Measurements from ENCODE around the gene CD80. TPM values are rescaled to one million over a fixed set of nuclear protein-coding genes. Genes with fewer than 3 reads are reported as not detected.

The CD80 gene
- total and polyA plus RNA-seq, 3 experiments from 2014 or later: 0.91 to 17.9 (median 16.8) TPM

- Mint-ChIP-seq H3K27me3 (no peaks in the 10 kb centered on the region), H3K9me3 (no peaks in the 10 kb centered on the region), H3K4me1 (no peaks in the 10 kb centered on the region), H3K27ac (no peak overlapping the region), H3K4me3 (no peak overlapping the region), H3K36me3 (no peaks in the 10 kb centered on the region)
- CTCF ChIA-PET: no interaction called here
- no peaks in the 10 kb centered on the region for H3K4me1 ChIP-seq (ENCODE audit: insufficient read depth, low read length)
- POLR2A ChIA-PET: no interaction called here
- DNase-seq: no peak
- H3K27ac ChIP-seq (ENCODE audit: low read depth, low read length): no peak overlapping the region
- H3K27me3 ChIP-seq (ENCODE audit: insufficient read depth, low read length, poor library complexity, severe bottlenecking): no peaks in the 10 kb centered on the region
- no peaks in the 10 kb centered on the region for H3K36me3 ChIP-seq (ENCODE audit: insufficient read depth, low read length)
- no peaks in the 10 kb centered on the region for H3K9me3 ChIP-seq (ENCODE audit: low read length)
- H3K4me3 ChIP-seq (ENCODE audit: low read length): no peak overlapping the region
These were observed 22.7 kb downstream of the CD80 start for GRCh38 chr3:119536757-119537156.

- no peak for DNase-seq
- no peaks in the 10 kb centered on the region for H3K4me1 Mint-ChIP-seq
- H3K27ac Mint-ChIP-seq: no peak overlapping the region
- no peak overlapping the region for H3K27ac ChIP-seq (ENCODE audit: low read depth, low read length)
- peaks cover 0 to 5% (median 0%) of the 10 kb centered on the region in 3 donors for H3K36me3 Mint-ChIP-seq
- H3K4me3 Mint-ChIP-seq: peak overlapping the region in 1 of 7 donors; percentile 37
- no peaks in the 10 kb centered on the region for H3K36me3 ChIP-seq (ENCODE audit: insufficient read depth, low read length)
- no peaks in the 10 kb centered on the region for H3K4me1 ChIP-seq (ENCODE audit: insufficient read depth, low read length)
- no peaks in the 10 kb centered on the region for H3K9me3 Mint-ChIP-seq
- no peaks in the 10 kb centered on the region for H3K27me3 Mint-ChIP-seq
- no peaks in the 10 kb centered on the region for H3K9me3 ChIP-seq (ENCODE audit: low read length)
- POLR2A ChIA-PET: interaction anchor here (0.7 kb wide), 1 partner anchor 285 kb away, joined by 6 read pairs; no protein-coding TSS in a partner anchor
- no peaks in the 10 kb centered on the region for H3K27me3 ChIP-seq (ENCODE audit: insufficient read depth, low read length, poor library complexity, severe bottlenecking)
- H3K4me3 ChIP-seq (ENCODE audit: low read length): no peak overlapping the region
- CTCF ChIA-PET: no interaction called here
These were observed 25.1 kb downstream of the CD80 start for GRCh38 chr3:119534296-119534695.

GRCh38 chr3:119531151-119531550, 28.3 kb downstream of the CD80 start:
- Histone ChIP-seq H3K4me1 (ENCODE audit: insufficient read depth, low read length) (no peaks in the 10 kb centered on the region), H3K9me3 (ENCODE audit: low read length) (no peaks in the 10 kb centered on the region), H3K4me3 (ENCODE audit: low read length) (no peak overlapping the region), H3K36me3 (ENCODE audit: insufficient read depth, low read length) (no peaks in the 10 kb centered on the region), H3K27me3 (ENCODE audit: insufficient read depth, low read length, poor library complexity, severe bottlenecking) (no peaks in the 10 kb centered on the region), H3K27ac (ENCODE audit: low read depth, low read length) (no peak overlapping the region)
- ChIA-PET CTCF (no interaction called here), POLR2A (no interaction called here)
- H3K36me3 Mint-ChIP-seq: peaks cover 0 to 7% (median 4%) of the 10 kb centered on the region in 3 donors
- no peaks in the 10 kb centered on the region for H3K9me3 Mint-ChIP-seq
- no peaks in the 10 kb centered on the region for H3K27me3 Mint-ChIP-seq
- H3K4me1 Mint-ChIP-seq: no peaks in the 10 kb centered on the region
- H3K27ac Mint-ChIP-seq: no peak overlapping the region
- DNase-seq: no peak
- H3K4me3 Mint-ChIP-seq: no peak overlapping the region

GRCh38 chr3:119530456-119530855, 29.0 kb downstream of the CD80 start:
- Histone ChIP-seq H3K27ac (ENCODE audit: low read depth, low read length) (no peak overlapping the region), H3K36me3 (ENCODE audit: insufficient read depth, low read length) (no peaks in the 10 kb centered on the region), H3K4me1 (ENCODE audit: insufficient read depth, low read length) (no peaks in the 10 kb centered on the region), H3K27me3 (ENCODE audit: insufficient read depth, low read length, poor library complexity, severe bottlenecking) (no peaks in the 10 kb centered on the region), H3K9me3 (ENCODE audit: low read length) (no peaks in the 10 kb centered on the region), H3K4me3 (ENCODE audit: low read length) (no peak overlapping the region)
- CTCF ChIA-PET: no interaction called here
- Mint-ChIP-seq H3K4me1 (no peaks in the 10 kb centered on the region), H3K9me3 (no peaks in the 10 kb centered on the region), H3K27ac (peak overlapping the region in 1 of 8 donors; percentile 1), H3K4me3 (no peak overlapping the region), H3K36me3 (peaks cover 0 to 9% (median 8%) of the 10 kb centered on the region in 3 donors), H3K27me3 (no peaks in the 10 kb centered on the region)
- no peak for DNase-seq
- POLR2A ChIA-PET: no interaction called here

GRCh38 chr3:119529883-119530282, 29.5 kb downstream of the CD80 start:
- Mint-ChIP-seq H3K27me3 (no peaks in the 10 kb centered on the region), H3K9me3 (no peaks in the 10 kb centered on the region)
- POLR2A ChIA-PET: no interaction called here

GRCh38 chr3:119527714-119528113, 31.7 kb downstream of the CD80 start:
- H3K9me3 Mint-ChIP-seq: no peaks in the 10 kb centered on the region
- H3K27me3 Mint-ChIP-seq: no peaks in the 10 kb centered on the region
- no peaks in the 10 kb centered on the region for H3K9me3 ChIP-seq (ENCODE audit: low read length)
- H3K4me1 Mint-ChIP-seq: no peaks in the 10 kb centered on the region
- H3K36me3 Mint-ChIP-seq: peaks cover 0 to 36% (median 24%) of the 10 kb centered on the region in 3 donors
- no peak overlapping the region for H3K27ac ChIP-seq (ENCODE audit: low read depth, low read length)
- ChIA-PET POLR2A (no interaction called here), CTCF (no interaction called here)
- DNase-seq: no peak
- no peak overlapping the region for H3K4me3 Mint-ChIP-seq
- H3K27me3 ChIP-seq (ENCODE audit: insufficient read depth, low read length, poor library complexity, severe bottlenecking): no peaks in the 10 kb centered on the region
- H3K27ac Mint-ChIP-seq: no peak overlapping the region
- H3K4me1 ChIP-seq (ENCODE audit: insufficient read depth, low read length): no peaks in the 10 kb centered on the region
- no peak overlapping the region for H3K4me3 ChIP-seq (ENCODE audit: low read length)
- peaks cover 15% of the 10 kb centered on the region for H3K36me3 ChIP-seq (ENCODE audit: insufficient read depth, low read length)

More at GRCh38 chr3:119529883-119530282, 29.5 kb downstream of the CD80 start:
- H3K36me3 Mint-ChIP-seq: peaks cover 0 to 14% (median 11%) of the 10 kb centered on the region in 3 donors
- H3K4me1 ChIP-seq (ENCODE audit: insufficient read depth, low read length): no peaks in the 10 kb centered on the region
- H3K9me3 ChIP-seq (ENCODE audit: low read length): no peaks in the 10 kb centered on the region
- H3K4me3 ChIP-seq (ENCODE audit: low read length): no peak overlapping the region
- H3K27ac ChIP-seq (ENCODE audit: low read depth, low read length): no peak overlapping the region
- DNase-seq: no peak
- no peaks in the 10 kb centered on the region for H3K4me1 Mint-ChIP-seq
- H3K27me3 ChIP-seq (ENCODE audit: insufficient read depth, low read length, poor library complexity, severe bottlenecking): no peaks in the 10 kb centered on the region
- H3K27ac Mint-ChIP-seq: no peak overlapping the region
- H3K4me3 Mint-ChIP-seq: no peak overlapping the region
- peaks cover 3% of the 10 kb centered on the region for H3K36me3 ChIP-seq (ENCODE audit: insufficient read depth, low read length)
- CTCF ChIA-PET: interaction anchor here (0.5 kb wide), 1 partner anchor 13 kb away, joined by 3 read pairs; no protein-coding TSS in a partner anchor

GRCh38 chr3:119524931-119525662, 34.3 kb downstream of the CD80 start:
- peaks cover 8 to 62% (median 32%) of the 10 kb centered on the region in 3 donors for H3K36me3 Mint-ChIP-seq
- CTCF ChIA-PET: no interaction called here

GRCh38 chr3:119518026-119518425, 41.4 kb downstream of the CD80 start:
- DNase-seq: no peak
- Mint-ChIP-seq H3K27ac (peak overlapping the region in 1 of 8 donors; percentile 18), H3K4me3 (no peak overlapping the region), H3K9me3 (no peaks in the 10 kb centered on the region), H3K36me3 (peaks cover 36 to 94% (median 44%) of the 10 kb centered on the region in 3 donors), H3K4me1 (peaks cover 0 to 1% (median 1%) of the 10 kb centered on the region in 3 donors), H3K27me3 (no peaks in the 10 kb centered on the region)
- H3K27me3 ChIP-seq (ENCODE audit: insufficient read depth, low read length, poor library complexity, severe bottlenecking): no peaks in the 10 kb centered on the region
- CTCF ChIA-PET: no interaction called here
- H3K4me1 ChIP-seq (ENCODE audit: insufficient read depth, low read length): no peaks in the 10 kb centered on the region
- H3K36me3 ChIP-seq (ENCODE audit: insufficient read depth, low read length): peaks cover 53% of the 10 kb centered on the region
- no peak overlapping the region for H3K27ac ChIP-seq (ENCODE audit: low read depth, low read length)
- POLR2A ChIA-PET: no interaction called here
- no peaks in the 10 kb centered on the region for H3K9me3 ChIP-seq (ENCODE audit: low read length)
- H3K4me3 ChIP-seq (ENCODE audit: low read length): no peak overlapping the region

More at GRCh38 chr3:119524931-119525662, 34.3 kb downstream of the CD80 start:
- Histone ChIP-seq H3K36me3 (ENCODE audit: insufficient read depth, low read length) (peaks cover 22% of the 10 kb centered on the region), H3K4me3 (ENCODE audit: low read length) (no peak overlapping the region), H3K4me1 (ENCODE audit: insufficient read depth, low read length) (no peaks in the 10 kb centered on the region), H3K27ac (ENCODE audit: low read depth, low read length) (no peak overlapping the region), H3K27me3 (ENCODE audit: insufficient read depth, low read length, poor library complexity, severe bottlenecking) (no peaks in the 10 kb centered on the region), H3K9me3 (ENCODE audit: low read length) (no peaks in the 10 kb centered on the region)
- H3K27ac Mint-ChIP-seq: peak overlapping the region in 1 of 8 donors; percentile 20
- DNase-seq: no peak
- H3K4me1 Mint-ChIP-seq: no peaks in the 10 kb centered on the region
- no peaks in the 10 kb centered on the region for H3K9me3 Mint-ChIP-seq
- no peaks in the 10 kb centered on the region for H3K27me3 Mint-ChIP-seq
- POLR2A ChIA-PET: no interaction called here
- no peak overlapping the region for H3K4me3 Mint-ChIP-seq

Measured in CD8-positive, alpha-beta memory T cell (primary cell).